Endothelial cell of umbilical vein (primary cell): ENCODE data around the gene LTBP2. TPM values are rescaled to one million over a fixed set of nuclear protein-coding genes. Genes with fewer than 3 reads are reported as not detected.

ENCODE experiments used
- BruUV-seq: library from RNA; stranded (reverse); fragments of 400-500 nt; replicated peaks from 2 replicates; lab custom pipeline; 2021; lab: Mats Ljungman, UMichigan
- CTCF ChIA-PET: fragments of 300-600, 350-600 bp; sonication (Branson Sonifier 250); formaldehyde crosslinking; loops from one replicate; lab custom pipeline; 2021; ENCODE audit warnings: antibody characterized with exemption, inconsistent platforms; lab: Charles Lee
- POLR2A ChIA-PET: fragments of 300-600, 350-600 bp; sonication (Branson Sonifier 250); formaldehyde crosslinking; loops from one replicate; lab custom pipeline; 2021; ENCODE audit warnings: antibody characterized with exemption, inconsistent platforms; lab: Charles Lee
- DNase-seq: peaks from one replicate; pipeline ENCODE4 v3.0.0-alpha.2; 2011; ENCODE audit warnings: low read depth, low spot score
- FAIRE-seq: peaks from 2 replicates; lab custom pipeline; 2011; peaks lifted over from hg19 to GRCh38; lab: Jason Lieb, UNC
- H2AFZ ChIP-seq: 2 replicates; pipeline ENCODE4 v1.6.0; 2012; ENCODE audit warnings: low read depth, low read length, control low read depth, inconsistent platforms
- H3K27ac ChIP-seq: 2 replicates; pipeline ENCODE4 v1.5.1; 2011; ENCODE audit warnings: low read depth, mild to moderate bottlenecking, control low read depth, low read length, moderate library complexity; ENCODE audit not compliant: insufficient read depth
- H3K27me3 ChIP-seq, 2 experiments: 2 replicates each; pipeline versions ENCODE4 v1.6.0 to v1.6.1; 2011; ENCODE audit warnings: low read length in 2 of 2, mixed read lengths in 1 of 2; ENCODE audit not compliant: control insufficient read depth in 2 of 2, insufficient read depth in 2 of 2
- H3K36me3 ChIP-seq, 2 experiments: 2 replicates in 1 of 2; 3 replicates in 1 of 2; pipeline ENCODE4 v1.5.1; 2011; ENCODE audit warnings: low read length in 2 of 2, mild to moderate bottlenecking in 1 of 2, moderate library complexity in 1 of 2; ENCODE audit not compliant: control insufficient read depth in 2 of 2, insufficient read depth in 2 of 2; ENCODE audit errors: extremely low read depth in 1 of 2
- H3K4me1 ChIP-seq: 3 replicates; pipeline ENCODE4 v1.5.1; 2011; ENCODE audit warnings: mild to moderate bottlenecking, low read length; ENCODE audit not compliant: control insufficient read depth, insufficient read depth; ENCODE audit errors: extremely low read depth
- H3K4me2 ChIP-seq: 2 replicates; pipeline ENCODE4 v1.6.1; 2011; ENCODE audit warnings: low read length, control low read depth, mixed read lengths; ENCODE audit not compliant: insufficient read depth
- H3K4me3 ChIP-seq, 3 experiments: fragments of 200-600 bp in 1 of 3; sonication (generic), shearing (Covaris generic) in 1 of 3; replicated peaks in 1 of 3; 2 replicates each; pipeline ENCODE4 v1.5.1; 2011 to 2016; ENCODE audit warnings: control low read depth in 3 of 3, low read length in 3 of 3, mild to moderate bottlenecking in 2 of 3, inconsistent platforms in 1 of 3, low read depth in 1 of 3, moderate library complexity in 1 of 3; ENCODE audit not compliant: insufficient read depth in 1 of 3
- H3K79me2 ChIP-seq: 2 replicates; pipeline ENCODE4 v1.6.0; 2012; ENCODE audit warnings: low read length, inconsistent platforms; ENCODE audit not compliant: control insufficient read depth, insufficient read depth
- H3K9ac ChIP-seq: replicated peaks from 2 replicates; pipeline ENCODE3; 2011; ENCODE audit warnings: low read length, control low read depth; ENCODE audit not compliant: insufficient read depth; ENCODE audit errors: extremely low read depth
- H3K9me1 ChIP-seq: replicated peaks from 3 replicates; pipeline ENCODE4 v1.6.0; 2011; ENCODE audit warnings: mild to moderate bottlenecking, low read length; ENCODE audit not compliant: control insufficient read depth, insufficient read depth; ENCODE audit errors: extremely low read depth
- H3K9me3 ChIP-seq: replicated peaks from 2 replicates; pipeline ENCODE4 v1.5.1; 2012; ENCODE audit warnings: low read length, inconsistent platforms; ENCODE audit not compliant: control insufficient read depth, insufficient read depth
- H4K20me1 ChIP-seq: replicated peaks from 2 replicates; pipeline ENCODE3; 2011; ENCODE audit warnings: mild to moderate bottlenecking, low read length; ENCODE audit not compliant: control insufficient read depth, insufficient read depth; ENCODE audit errors: extremely low read depth
- CTCF ChIP-seq, 2 donors: IDR thresholded peaks; 1 replicate in 1 of 2; 2 replicates in 1 of 2; pipeline ENCODE4 v1.5.1; 2011; ENCODE audit warnings: low read length in 2 of 2, mild to moderate bottlenecking in 2 of 2, moderate library complexity in 2 of 2, control low read depth in 1 of 2, inconsistent platforms in 1 of 2, low read depth in 1 of 2; ENCODE audit not compliant: insufficient read depth in 1 of 2; ENCODE audit errors: extremely low read depth in 1 of 2
- EZH2 ChIP-seq: IDR thresholded peaks from 2 replicates; pipeline ENCODE4 v1.6.1; 2012; ENCODE audit warnings: borderline replicate concordance, low read depth, mild to moderate bottlenecking, moderate library complexity, low read length, inconsistent platforms; ENCODE audit not compliant: severe bottlenecking
- FOS ChIP-seq: IDR thresholded peaks from 2 replicates; pipeline ENCODE4 v1.6.1; 2011; ENCODE audit warnings: mild to moderate bottlenecking, low read length, moderate library complexity, borderline replicate concordance; ENCODE audit not compliant: insufficient read depth
- GATA2 ChIP-seq: IDR thresholded peaks from 2 replicates; pipeline ENCODE4 v1.7.0; 2011; ENCODE audit warnings: low read depth, mild to moderate bottlenecking, moderate library complexity, mixed read lengths, low read length; ENCODE audit not compliant: insufficient read length, insufficient read depth
- JUN ChIP-seq: IDR thresholded peaks from 2 replicates; pipeline ENCODE4 v1.6.1; 2011; ENCODE audit warnings: borderline replicate concordance, low read depth; ENCODE audit not compliant: insufficient read length, insufficient read depth
- MAX ChIP-seq: IDR thresholded peaks from 2 replicates; pipeline ENCODE4 v1.6.1; 2011; ENCODE audit not compliant: insufficient read depth, insufficient read length
- MYC ChIP-seq: IDR thresholded peaks from one replicate; pipeline ENCODE4 v1.6.1; 2011; ENCODE audit warnings: mild to moderate bottlenecking, low read depth, low read length
- POLR2A ChIP-seq: IDR thresholded peaks from 2 replicates; pipeline ENCODE4 v1.6.1; 2012; ENCODE audit warnings: low read depth, mild to moderate bottlenecking, control low read depth, low read length
- POLR2AphosphoS5 ChIP-seq: IDR thresholded peaks from 2 replicates; pipeline ENCODE4 v1.6.1; 2012; ENCODE audit warnings: low read depth, mild to moderate bottlenecking, control low read depth, low read length, moderate library complexity; ENCODE audit not compliant: insufficient read depth
- dilution Hi-C: fragments of 300-500 bp; cut with MboI; formaldehyde crosslinking; loops from one replicate; pipeline ENCODE4 v1.15.0; 2019; ENCODE audit warnings: low sequenced_read_pairs; ENCODE audit not compliant: extremely low pct_ligation_motif_present
- intact Hi-C: fragments of 100-400 bp; cut with micrococcal nuclease; formaldehyde crosslinking; loops from one replicate; pipeline ENCODE4 v1.10.0; 2022
- polyA plus RNA-seq, 4 experiments: library from polyadenylated mRNA; depleted of rRNA in 3 of 4; stranded (reverse) in 3 of 4; unstranded in 1 of 4; fragments of >200 nt; gene quantifications; 2 replicates each; pipeline versions ENCODE4 v1.2.1 to v1.2.3, GENCODE V29; 2011 to 2012; ENCODE audit warnings: missing spikeins in 1 of 4
- total RNA-seq: library from RNA; stranded (reverse); gene quantifications from 2 replicates; pipeline ENCODE4 v1.2.3, GENCODE V29; 2021

Gene LTBP2
- total and polyA plus RNA-seq, 2 donors (not counting 3 experiments of a cell fraction or from before 2014, with no cell fraction given), result 209 to 268 TPM

GRCh38 chr14:74589291-74589879 is 22.7 kb downstream of the LTBP2 start:
- ChIA-PET CTCF (interaction anchor here (1.4 kb wide), 1 partner anchor 19 kb away, joined by 4 read pairs; no protein-coding TSS in a partner anchor), POLR2A (no interaction called here)
- no peaks in the 10 kb centered on the region for H3K27me3 ChIP-seq
- H3K4me3 ChIP-seq, result no peak overlapping the region
- no peaks in the 10 kb centered on the region for H3K9me1 ChIP-seq
- peaks cover 6 to 10% of the 10 kb centered on the region in 2 experiments for H3K36me3 ChIP-seq
- no peak overlapping the region for H3K27ac ChIP-seq
- no peak for DNase-seq
- H3K9ac ChIP-seq, result no peak overlapping the region
- TF ChIP-seq POLR2AphosphoS5, result no peak
- TF ChIP-seq FOS, result no peak
- TF ChIP-seq MYC, result no peak
- no peak for TF ChIP-seq POLR2A
- TF ChIP-seq CTCF (IDR thresholded peaks at IDR 0.05; ENCODE audit: extremely low read depth in 1 of 2, insufficient read depth in 1 of 2, low read depth in 1 of 2, low read length in 2 of 2), result no peak
- no peak for TF ChIP-seq MAX
- TF ChIP-seq JUN, result no peak
- no peak for TF ChIP-seq GATA2
- TF ChIP-seq EZH2, result no peak
- dilution Hi-C loops, result no loop called here
- H3K4me2 ChIP-seq, result no peak overlapping the region
- intact Hi-C loops, result no loop called here
- no peak for FAIRE-seq
- BruUV-seq, result no TSS peak
- no peaks in the 10 kb centered on the region for H4K20me1 ChIP-seq
- peaks cover 99% of the 10 kb centered on the region for H3K79me2 ChIP-seq
- no peak overlapping the region for H2AFZ ChIP-seq
- H3K4me1 ChIP-seq, result peaks cover 20% of the 10 kb centered on the region
- H3K9me3 ChIP-seq, result no peaks in the 10 kb centered on the region
